ENCODE data around the gene CALCB.

The CALCB gene

DNA sequence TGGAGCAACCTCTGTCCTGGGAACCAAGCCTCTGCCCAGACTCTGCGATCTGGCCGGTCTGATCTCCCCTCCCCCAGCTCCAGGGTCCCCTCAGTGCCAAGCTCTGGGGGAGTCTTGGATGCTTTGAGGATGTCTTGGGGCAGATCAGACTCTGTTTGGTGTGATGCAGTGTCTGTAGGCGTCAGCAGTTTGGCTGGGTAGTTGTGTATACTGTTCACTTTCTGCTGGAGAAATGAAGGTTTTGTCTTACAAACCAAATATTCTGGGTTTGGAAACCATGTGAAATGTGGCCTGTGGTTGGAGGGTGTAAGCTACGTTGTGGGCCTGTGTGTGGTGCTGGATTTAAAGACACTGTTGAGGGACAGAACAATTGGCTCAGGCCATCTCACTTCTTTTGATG is 46.0 kb downstream of the CALCB start:
- DNase-seq: no peak

DNA sequence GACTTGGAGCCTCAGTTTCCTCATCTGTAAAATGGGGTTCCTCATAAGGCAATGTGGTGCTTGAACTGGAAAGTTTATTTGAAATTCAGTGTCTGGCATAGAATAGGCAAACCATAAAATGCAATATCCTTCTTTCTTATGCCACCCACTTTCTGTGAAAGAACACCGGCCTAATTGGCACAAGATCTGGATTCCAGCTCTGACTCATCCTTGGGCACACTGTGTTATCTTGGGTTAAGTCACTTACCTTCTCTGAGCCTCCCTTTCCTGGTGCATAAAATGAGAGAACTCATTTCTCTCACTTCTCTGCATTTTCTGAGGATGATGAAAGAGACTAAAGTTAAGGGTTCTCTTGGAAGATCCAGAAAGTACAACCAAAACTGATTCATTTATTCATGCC is 46.4 kb downstream of the CALCB start:
- DNase-seq: no peak

DNA sequence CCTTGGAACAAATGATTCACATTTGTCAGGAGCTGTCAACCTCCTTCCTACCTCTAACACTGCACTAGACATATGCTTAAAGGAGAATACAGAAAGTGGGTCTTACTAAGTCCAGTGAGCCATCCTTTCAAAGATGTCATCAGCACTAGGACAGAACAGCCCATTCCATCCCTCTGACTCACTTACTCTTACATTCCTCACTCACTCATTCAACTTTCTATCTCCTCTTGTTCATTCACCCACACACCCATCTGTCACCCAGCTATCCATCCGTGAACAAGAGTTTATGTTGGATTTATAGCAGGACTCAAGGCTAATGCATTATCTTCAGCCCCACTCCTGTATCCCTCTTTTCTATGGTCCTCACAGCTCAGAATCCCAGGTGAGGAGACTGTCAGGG is 50.5 kb downstream of the CALCB start:
- no peak for DNase-seq

DNA sequence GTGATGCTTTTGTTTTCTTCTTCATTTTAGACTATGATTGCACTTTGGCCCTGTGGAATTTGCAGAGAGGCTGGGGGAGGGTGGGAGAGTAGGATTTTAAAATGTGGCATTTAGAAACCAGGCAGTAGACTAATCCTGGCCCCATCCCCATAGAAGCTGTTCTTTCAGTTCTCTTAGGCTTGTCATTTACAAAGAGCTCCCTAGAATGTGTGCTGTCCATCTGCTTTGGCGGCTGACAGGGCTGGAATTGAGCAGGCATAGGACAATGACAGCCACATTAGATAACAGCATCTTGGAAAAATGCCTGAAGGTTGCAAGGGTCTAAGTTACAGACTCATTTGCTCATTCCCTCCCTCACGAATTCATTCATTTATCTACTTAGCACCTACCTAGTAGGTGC is 51.1 kb downstream of the CALCB start:
- DNase-seq: no peak

DNA sequence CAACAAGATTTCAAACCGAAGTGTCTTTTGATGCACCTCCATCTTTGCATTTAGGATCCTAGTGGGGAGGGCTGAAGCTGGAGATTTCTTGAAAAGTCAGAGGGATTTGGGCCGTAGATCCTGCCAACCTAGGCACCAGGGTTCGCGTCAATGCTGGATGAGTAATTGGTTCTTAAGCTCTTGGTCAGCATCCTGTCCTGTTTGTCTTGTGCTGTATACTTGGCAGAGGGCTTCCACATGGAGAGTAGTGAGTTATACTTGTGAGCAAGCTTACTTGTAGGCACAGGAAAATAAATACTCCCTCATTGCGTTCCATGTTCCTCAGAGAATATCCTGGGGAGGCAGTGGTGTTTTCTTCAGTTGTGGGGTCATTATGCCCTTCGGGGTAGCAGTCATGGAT is 53.9 kb downstream of the CALCB start:
- no peak for DNase-seq

Data from CD4-positive, alpha-beta T cell treated with Interleukin-4 for 4 hours (primary cell).